Activated CD8-positive, alpha-beta memory T cell treated with anti-CD3 and anti-CD28 coated beads for 48 hours (primary cell): ENCODE results near the gene VSIG10.
"Not testable (repeated sequence)": the region's sequence is repeated elsewhere in the genome, so short reads cannot be mapped to it uniquely, and the experiment has no call there.

Experiments used
- DNase-seq, 3 experiments: peaks; one replicate each; pipeline ENCODE4 v3.0.0-alpha.2; 2020; ENCODE audit warnings: low read depth in 2 of 3, low spot score in 2 of 3

VSIG10 gene

GRCh38 chr12:118034429-118035189, 69.2 kb downstream of the VSIG10 start:
- DNase-seq: no peak

GRCh38 chr12:118033902-118034301, 69.9 kb downstream of the VSIG10 start:
- DNase-seq: no peak

GRCh38 chr12:118033323-118033722, 70.5 kb downstream of the VSIG10 start:
- no peak for DNase-seq

GRCh38 chr12:118032188-118032587, 71.6 kb downstream of the VSIG10 start:
- DNase-seq: no peak

GRCh38 chr12:118029166-118029565, 74.6 kb downstream of the VSIG10 start:
- no peak for DNase-seq

- no peak for DNase-seq
These were observed 78.6 kb downstream of the VSIG10 start for GRCh38 chr12:118025168-118025567.

- no peak for DNase-seq
These were observed 80.4 kb downstream of the VSIG10 start for GRCh38 chr12:118023301-118023860.

GRCh38 chr12:118022728-118023109, 81.1 kb downstream of the VSIG10 start:
- no peak for DNase-seq

- not testable (repeated sequence) for DNase-seq
These were observed 81.6 kb downstream of the VSIG10 start for GRCh38 chr12:118022097-118022727.

GRCh38 chr12:118020036-118020435, 83.8 kb downstream of the VSIG10 start:
- DNase-seq: no peak

- DNase-seq: no peak
These were observed 85.9 kb downstream of the VSIG10 start for GRCh38 chr12:118017926-118018325.

- DNase-seq: peak; percentile 94 to 96 (median 95)
These were observed 87.2 kb downstream of the VSIG10 start, which contains the start of gene RFC5 for GRCh38 chr12:118016424-118017264. TSS of gene RFC5 (plus strand) at chr12:118016703. CDS start at chr12:118016828, 125 bp downstream.

GRCh38 chr12:118015944-118016343, 87.9 kb downstream of the VSIG10 start:
- no peak for DNase-seq

GRCh38 chr12:118015306-118015705, 88.5 kb downstream of the VSIG10 start:
- no peak for DNase-seq
